Muscle layer of colon (tissue), 2 donors: ENCODE data around the gene KRTAP3-1.

ENCODE experiments used
- H3K27ac ChIP-seq: one replicate; pipeline ENCODE4 v1.7.0; 2013; ENCODE audit warnings: low read depth, mild to moderate bottlenecking, low read length, moderate library complexity
- H3K27me3 ChIP-seq, 2 donors: one replicate each; pipeline ENCODE4 v1.7.0; 2013; ENCODE audit warnings: low read length in 2 of 2, mild to moderate bottlenecking in 2 of 2; ENCODE audit not compliant: insufficient read depth in 2 of 2, control insufficient read depth in 1 of 2
- H3K36me3 ChIP-seq: one replicate; pipeline ENCODE4 v1.7.0; 2013; ENCODE audit warnings: mild to moderate bottlenecking, low read length; ENCODE audit not compliant: insufficient read depth
- H3K4me1 ChIP-seq: one replicate; pipeline ENCODE4 v1.7.0; 2013; ENCODE audit warnings: mild to moderate bottlenecking, low read length; ENCODE audit not compliant: insufficient read depth
- H3K4me3 ChIP-seq, 2 donors: one replicate each; pipeline ENCODE4 v1.7.0; 2013; ENCODE audit warnings: low read length in 2 of 2, low read depth in 1 of 2, mild to moderate bottlenecking in 1 of 2, moderate library complexity in 1 of 2
- H3K9ac ChIP-seq: one replicate; pipeline ENCODE4 v1.7.0; 2013; ENCODE audit warnings: low read length
- H3K9me3 ChIP-seq: one replicate; pipeline ENCODE4 v1.7.0; 2013; ENCODE audit warnings: mild to moderate bottlenecking, low read length
- donor health status: abdominal sarcoma.
- donor health status: Adenocarcinoma of cecum.

Gene KRTAP3-1

DNA sequence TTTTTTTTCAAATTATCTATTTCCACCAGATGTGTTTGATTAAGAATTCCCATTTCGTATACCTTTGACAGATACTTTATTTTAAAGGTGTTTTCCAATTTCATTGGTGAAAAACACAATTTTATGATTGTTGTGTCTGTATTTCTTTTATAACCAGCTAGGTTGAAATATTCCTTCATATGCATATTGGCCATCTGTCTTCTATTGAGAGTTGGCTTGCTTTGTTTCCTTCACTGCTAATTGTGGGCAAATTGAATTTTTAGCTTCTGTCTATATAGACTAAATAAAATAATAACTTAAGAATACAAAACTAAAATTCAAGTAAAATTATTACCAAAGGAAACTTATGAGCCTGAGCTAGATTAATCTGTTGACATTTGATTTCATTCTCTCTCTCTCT lies 13.8 kb downstream of the KRTAP3-1 start:
- Histone ChIP-seq H3K27ac (no peak overlapping the region), H3K4me1 (no peaks in the 10 kb centered on the region), H3K27me3 (no peaks in the 10 kb centered on the region), H3K9ac (no peak overlapping the region), H3K36me3 (no peaks in the 10 kb centered on the region), H3K4me3 (no peak overlapping the region), H3K9me3 (no peaks in the 10 kb centered on the region)

DNA sequence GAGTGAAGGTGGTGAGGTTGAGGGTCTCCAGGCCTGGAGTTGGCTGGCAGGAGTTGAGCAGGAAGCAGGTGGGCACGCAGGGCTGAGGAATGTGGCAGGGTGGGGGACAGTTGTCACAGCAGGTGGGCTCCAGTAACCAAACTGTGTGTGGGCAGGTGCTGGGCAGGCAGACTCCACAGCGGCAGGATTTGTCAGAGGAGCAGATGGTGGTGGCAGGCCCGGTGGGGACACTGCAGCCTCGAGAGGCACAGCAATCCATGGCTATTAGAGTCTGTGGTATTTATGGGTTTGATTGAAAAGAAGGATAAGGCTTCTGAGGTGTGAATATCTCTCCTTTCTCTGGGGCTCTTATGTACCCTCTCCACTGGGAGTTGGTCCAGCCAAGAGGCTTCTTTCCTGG lies 15.1 kb downstream of the KRTAP3-1 start, which contains the start of gene KRTAP3-3:
KRTAP3-3 (minus strand) TSS at position 326 of the 400 bp plus-strand sequence; CDS start at position 259, 67 bp downstream.
- H3K9me3 ChIP-seq = no peaks in the 10 kb centered on the region
- no peak within 1 kb of the TSS for H3K9ac ChIP-seq
- H3K36me3 ChIP-seq = no peaks in the 10 kb centered on the region
- no peak within 1 kb of the TSS for H3K27ac ChIP-seq
- H3K27me3 ChIP-seq = no peaks in the 10 kb centered on the region
- no peak within 1 kb of the TSS for H3K4me3 ChIP-seq
- no peaks in the 10 kb centered on the region for H3K4me1 ChIP-seq

DNA sequence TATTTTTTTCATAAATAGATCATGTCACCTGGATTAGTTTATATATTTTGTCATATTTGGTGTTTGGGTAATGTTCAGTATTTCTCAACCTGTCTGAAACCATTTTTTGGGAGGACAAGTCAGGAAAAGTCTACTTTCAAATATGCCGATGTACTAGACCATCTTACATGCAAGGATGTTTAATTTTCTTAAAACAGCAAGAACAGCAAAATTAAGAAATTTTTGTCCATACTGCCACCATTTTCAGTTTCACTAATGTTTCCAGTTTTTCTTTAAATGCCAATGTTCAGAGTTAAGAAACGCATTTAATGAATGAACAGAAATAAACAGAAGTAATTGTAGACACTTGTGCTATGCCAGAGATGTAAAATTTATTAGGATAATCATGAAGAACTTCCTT lies 15.8 kb downstream of the KRTAP3-1 start:
- Histone ChIP-seq H3K4me3 (no peak overlapping the region), H3K9me3 (no peaks in the 10 kb centered on the region), H3K27me3 (no peaks in the 10 kb centered on the region), H3K4me1 (no peaks in the 10 kb centered on the region), H3K36me3 (no peaks in the 10 kb centered on the region), H3K27ac (no peak overlapping the region), H3K9ac (no peak overlapping the region)

DNA sequence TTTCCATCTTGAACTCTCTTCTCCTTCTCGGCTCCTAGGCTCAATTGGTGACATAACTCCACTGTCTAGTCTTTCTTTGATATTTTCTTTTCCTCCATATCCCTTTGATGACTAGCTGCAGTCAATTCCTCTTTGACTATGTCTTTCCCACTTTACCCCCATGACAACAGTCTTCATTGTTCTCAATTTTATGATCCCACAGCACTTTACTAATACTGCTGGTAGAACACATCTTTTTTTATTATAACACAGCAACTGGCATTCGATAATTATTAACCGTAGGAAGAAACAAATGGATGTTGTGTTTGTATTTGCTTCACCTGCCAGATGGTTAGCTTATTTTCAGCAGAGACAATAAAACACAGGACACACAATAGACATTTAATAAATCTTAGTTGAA lies 16.3 kb downstream of the KRTAP3-1 start:
- no peak overlapping the region for H3K4me3 ChIP-seq
- H3K4me1 ChIP-seq = no peaks in the 10 kb centered on the region
- no peaks in the 10 kb centered on the region for H3K36me3 ChIP-seq
- H3K27ac ChIP-seq = no peak overlapping the region
- H3K9me3 ChIP-seq = no peaks in the 10 kb centered on the region
- no peak overlapping the region for H3K9ac ChIP-seq
- H3K27me3 ChIP-seq = no peaks in the 10 kb centered on the region

GRCh38 chr17:40986920-40987319 lies 22.0 kb downstream of the KRTAP3-1 start:
- no peak overlapping the region for H3K27ac ChIP-seq
- no peaks in the 10 kb centered on the region for H3K4me1 ChIP-seq
- H3K36me3 ChIP-seq = no peaks in the 10 kb centered on the region
- no peak overlapping the region for H3K4me3 ChIP-seq
- H3K27me3 ChIP-seq = no peaks in the 10 kb centered on the region
- H3K9ac ChIP-seq = no peak overlapping the region
- H3K9me3 ChIP-seq = no peaks in the 10 kb centered on the region

DNA sequence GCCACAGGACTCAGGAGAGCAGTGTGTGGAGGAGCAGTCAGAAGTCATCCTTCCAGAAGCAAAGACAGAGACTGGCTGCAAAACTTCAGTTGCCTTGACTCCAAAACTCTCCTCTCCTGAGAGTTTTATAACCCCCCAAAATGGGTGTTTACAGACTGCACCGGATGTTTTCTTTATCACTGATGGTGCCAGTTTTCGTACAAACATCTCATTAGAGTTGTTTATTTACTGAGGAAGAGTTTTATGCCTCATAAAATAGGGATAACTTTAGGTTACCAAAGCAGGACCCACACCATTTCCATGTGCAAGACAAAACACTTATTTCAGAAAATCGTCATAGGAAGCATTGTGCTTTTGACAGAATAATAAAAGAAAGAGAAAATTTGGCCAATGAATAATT lies 24.7 kb downstream of the KRTAP3-1 start, which contains the start of gene KRT40:
KRT40 (minus strand) TSS at position 101 of the 400 bp plus-strand sequence; CDS start at position 48, 53 bp downstream.
- no peak within 1 kb of the TSS for H3K9ac ChIP-seq
- no peaks in the 10 kb centered on the region for H3K27me3 ChIP-seq
- H3K4me1 ChIP-seq = peaks cover 3% of the 10 kb centered on the region
- H3K36me3 ChIP-seq = no peaks in the 10 kb centered on the region
- no peak within 1 kb of the TSS for H3K27ac ChIP-seq
- no peaks in the 10 kb centered on the region for H3K9me3 ChIP-seq
- no peak within 1 kb of the TSS for H3K4me3 ChIP-seq

DNA sequence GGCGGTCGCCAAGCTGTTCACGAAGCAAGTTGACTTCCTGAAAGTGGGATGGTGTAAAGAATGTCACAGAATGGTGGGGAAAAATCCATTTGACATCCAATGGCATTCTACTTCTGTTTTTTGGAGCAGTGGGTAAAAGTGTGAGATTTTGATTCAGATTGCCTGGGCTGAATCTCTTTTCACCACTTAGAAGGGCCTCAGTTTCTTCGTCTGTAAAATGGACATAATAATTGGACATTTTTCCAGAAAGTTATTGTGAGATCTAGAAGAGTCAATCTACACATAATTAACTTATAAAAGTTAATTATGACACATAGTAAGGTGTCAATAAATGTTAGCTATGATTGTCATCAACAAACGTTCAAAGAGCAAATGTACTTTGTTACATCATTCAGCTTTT lies 27.8 kb downstream of the KRTAP3-1 start:
- no peak overlapping the region for H3K4me3 ChIP-seq
- H3K27me3 ChIP-seq = no peaks in the 10 kb centered on the region
- no peak overlapping the region for H3K27ac ChIP-seq
- H3K4me1 ChIP-seq = peaks cover 3% of the 10 kb centered on the region
- no peaks in the 10 kb centered on the region for H3K9me3 ChIP-seq
- no peaks in the 10 kb centered on the region for H3K36me3 ChIP-seq
- H3K9ac ChIP-seq = no peak overlapping the region

- H3K27ac ChIP-seq = no peak overlapping the region
- no peak overlapping the region for H3K9ac ChIP-seq
- H3K27me3 ChIP-seq = no peaks in the 10 kb centered on the region
These were observed 28.3 kb downstream of the KRTAP3-1 start for GRCh38 chr17:40980596-40980995.

DNA sequence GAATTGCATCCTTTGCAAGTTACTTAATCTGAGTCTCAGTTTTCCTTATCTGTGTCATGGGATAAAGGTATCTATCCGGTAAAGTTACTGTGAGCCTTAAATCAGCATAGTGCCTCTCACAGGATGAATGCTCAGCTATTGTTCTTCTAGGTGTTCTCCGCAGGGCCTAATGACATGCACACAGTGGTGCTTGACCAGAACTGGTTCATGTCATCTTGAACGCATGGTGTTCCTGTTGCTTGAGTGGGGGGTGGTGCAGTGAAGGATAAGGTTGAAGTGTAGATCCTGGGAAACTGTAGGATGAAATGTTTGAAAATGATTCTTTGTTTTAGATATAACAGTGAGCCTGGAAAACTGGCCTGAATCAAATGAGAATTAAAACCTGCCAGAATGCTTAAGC lies 28.8 kb downstream of the KRTAP3-1 start:
- Histone ChIP-seq H3K27ac (no peak overlapping the region), H3K36me3 (no peaks in the 10 kb centered on the region), H3K4me3 (no peak overlapping the region), H3K4me1 (peaks cover 3% of the 10 kb centered on the region), H3K9me3 (no peaks in the 10 kb centered on the region), H3K27me3 (no peaks in the 10 kb centered on the region), H3K9ac (no peak overlapping the region)

More at GRCh38 chr17:40980596-40980995, 28.3 kb downstream of the KRTAP3-1 start:
- no peaks in the 10 kb centered on the region for H3K36me3 ChIP-seq
- H3K9me3 ChIP-seq = no peaks in the 10 kb centered on the region
- H3K4me1 ChIP-seq = peaks cover 3% of the 10 kb centered on the region
- H3K4me3 ChIP-seq = no peak overlapping the region

GRCh38 chr17:40978575-40979151 lies 30.3 kb downstream of the KRTAP3-1 start:
- Histone ChIP-seq H3K4me1 (peaks cover 3% of the 10 kb centered on the region), H3K27me3 (no peaks in the 10 kb centered on the region), H3K9ac (no peak overlapping the region), H3K36me3 (no peaks in the 10 kb centered on the region), H3K4me3 (no peak overlapping the region), H3K27ac (no peak overlapping the region), H3K9me3 (no peaks in the 10 kb centered on the region)

- no peaks in the 10 kb centered on the region for H3K9me3 ChIP-seq
- H3K36me3 ChIP-seq = no peaks in the 10 kb centered on the region
- H3K27ac ChIP-seq = no peak overlapping the region
- no peaks in the 10 kb centered on the region for H3K27me3 ChIP-seq
- H3K4me3 ChIP-seq = no peak overlapping the region
- no peak overlapping the region for H3K9ac ChIP-seq
- H3K4me1 ChIP-seq = peaks cover 1% of the 10 kb centered on the region
These were observed 33.4 kb downstream of the KRTAP3-1 start for GRCh38 chr17:40975516-40975915.

GRCh38 chr17:40974366-40974765 lies 34.6 kb downstream of the KRTAP3-1 start:
- H3K27me3 ChIP-seq = no peaks in the 10 kb centered on the region
- H3K4me3 ChIP-seq = no peak overlapping the region
- H3K4me1 ChIP-seq = no peaks in the 10 kb centered on the region
- no peaks in the 10 kb centered on the region for H3K9me3 ChIP-seq
- no peak overlapping the region for H3K9ac ChIP-seq
- no peaks in the 10 kb centered on the region for H3K36me3 ChIP-seq
- no peak overlapping the region for H3K27ac ChIP-seq
